Measurements from ENCODE around the gene PLXNA4.

DNA sequence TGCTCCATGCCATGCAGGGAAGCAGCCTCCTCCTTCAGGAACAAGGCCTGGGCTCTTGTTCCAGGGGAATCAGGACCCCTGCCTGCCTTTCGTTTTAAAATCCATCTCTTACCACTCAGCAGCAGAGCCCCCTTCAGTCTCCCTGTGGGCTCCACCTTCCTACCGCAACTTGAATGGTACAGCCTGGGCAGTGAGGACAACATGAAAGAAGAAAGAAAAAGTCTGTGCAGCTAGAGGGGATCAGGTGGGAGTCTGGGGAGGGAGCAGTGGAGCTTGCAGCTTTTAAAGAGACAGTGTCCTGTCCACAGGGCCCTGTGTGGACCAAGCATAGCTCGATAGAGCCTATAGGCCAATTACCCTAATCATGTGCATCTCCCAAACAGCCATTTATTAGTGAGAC lies 3.7 kb downstream of the PLXNA4 start:
- no peak for TF ChIP-seq CTCF (conservative IDR thresholded peaks at IDR 0.05)
- TF ChIP-seq EZH2 (IDR thresholded peaks at IDR 0.05; ENCODE audit: low read depth) = no peak

Measured in PC-9 (cell line).